ENCODE data around the gene GIGYF2. TPM values are rescaled to one million over a fixed set of nuclear protein-coding genes. Genes with fewer than 3 reads are reported as not detected.
"Not testable (repeated sequence)": the region's sequence is repeated elsewhere in the genome, so short reads cannot be mapped to it uniquely, and the experiment has no call there.

Gene GIGYF2
- total RNA-seq, 2 donors from 2014 or later, result 59.7 to 71.9 TPM

GRCh38 chr2:232896720-232897597, 199.8 kb downstream of the GIGYF2 start:
- Mint-ChIP-seq H3K4me3 (no peak overlapping the region), H3K36me3 (ENCODE audit: low read depth) (no peaks in the 10 kb centered on the region), H3K27me3 (peaks cover 7% of the 10 kb centered on the region), H3K27ac (no peak overlapping the region), H3K4me1 (no peaks in the 10 kb centered on the region), H3K9me3 (no peaks in the 10 kb centered on the region)
- ATAC-seq (replicated peaks), result no peak

DNA sequence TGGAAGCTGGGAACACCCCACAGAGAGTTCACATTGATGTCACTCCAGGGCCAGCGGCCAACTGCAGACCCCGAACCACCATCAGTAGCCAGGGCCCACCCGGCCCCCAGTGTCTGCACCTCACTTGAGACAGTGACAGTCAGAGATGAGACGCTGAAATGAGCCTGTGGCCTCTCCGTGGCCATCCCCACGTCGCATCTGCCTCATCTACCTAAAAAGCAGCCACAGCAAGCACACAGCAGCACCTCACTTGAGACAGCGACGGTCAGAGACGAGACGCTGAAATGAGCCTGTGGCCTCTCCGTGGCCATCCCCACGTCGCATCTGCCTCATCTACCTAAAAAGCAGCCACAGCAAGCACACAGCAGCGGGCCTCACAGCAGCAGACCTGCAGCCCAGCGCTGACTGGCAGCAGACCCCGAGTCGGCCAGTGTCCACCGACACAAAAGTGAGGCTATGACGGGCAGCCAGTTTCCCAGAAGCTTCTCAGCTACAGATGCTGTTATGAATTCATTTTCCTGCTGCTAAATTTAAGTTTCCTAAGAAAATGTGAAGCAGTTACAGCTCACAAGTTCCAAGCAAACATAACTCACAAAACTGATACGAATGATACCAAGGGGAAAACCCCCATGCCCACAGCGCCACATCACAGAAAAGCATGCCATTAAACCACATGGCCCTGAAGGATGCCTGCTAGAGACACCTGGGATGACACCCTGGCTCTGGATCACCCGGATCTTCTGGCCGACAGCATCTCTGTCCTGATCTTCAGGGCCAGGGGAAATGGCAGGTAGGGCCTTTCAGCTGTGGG, 200.7 kb downstream of the GIGYF2 start:
- Mint-ChIP-seq H3K27me3 (no peaks in the 10 kb centered on the region), H3K36me3 (ENCODE audit: low read depth) (no peaks in the 10 kb centered on the region), H3K27ac (no peak overlapping the region), H3K4me3 (no peak overlapping the region), H3K4me1 (no peaks in the 10 kb centered on the region), H3K9me3 (no peaks in the 10 kb centered on the region)
- peak; percentile 82 for ATAC-seq (replicated peaks)

GRCh38 chr2:232898592-232899543, 201.7 kb downstream of the GIGYF2 start:
- H3K4me3 Mint-ChIP-seq, result no peak overlapping the region
- H3K27ac Mint-ChIP-seq, result no peak overlapping the region
- no peak for ATAC-seq (replicated peaks)
- no peaks in the 10 kb centered on the region for H3K9me3 Mint-ChIP-seq
- H3K4me1 Mint-ChIP-seq, result no peaks in the 10 kb centered on the region
- H3K36me3 Mint-ChIP-seq (ENCODE audit: low read depth), result no peaks in the 10 kb centered on the region
- no peaks in the 10 kb centered on the region for H3K27me3 Mint-ChIP-seq

DNA sequence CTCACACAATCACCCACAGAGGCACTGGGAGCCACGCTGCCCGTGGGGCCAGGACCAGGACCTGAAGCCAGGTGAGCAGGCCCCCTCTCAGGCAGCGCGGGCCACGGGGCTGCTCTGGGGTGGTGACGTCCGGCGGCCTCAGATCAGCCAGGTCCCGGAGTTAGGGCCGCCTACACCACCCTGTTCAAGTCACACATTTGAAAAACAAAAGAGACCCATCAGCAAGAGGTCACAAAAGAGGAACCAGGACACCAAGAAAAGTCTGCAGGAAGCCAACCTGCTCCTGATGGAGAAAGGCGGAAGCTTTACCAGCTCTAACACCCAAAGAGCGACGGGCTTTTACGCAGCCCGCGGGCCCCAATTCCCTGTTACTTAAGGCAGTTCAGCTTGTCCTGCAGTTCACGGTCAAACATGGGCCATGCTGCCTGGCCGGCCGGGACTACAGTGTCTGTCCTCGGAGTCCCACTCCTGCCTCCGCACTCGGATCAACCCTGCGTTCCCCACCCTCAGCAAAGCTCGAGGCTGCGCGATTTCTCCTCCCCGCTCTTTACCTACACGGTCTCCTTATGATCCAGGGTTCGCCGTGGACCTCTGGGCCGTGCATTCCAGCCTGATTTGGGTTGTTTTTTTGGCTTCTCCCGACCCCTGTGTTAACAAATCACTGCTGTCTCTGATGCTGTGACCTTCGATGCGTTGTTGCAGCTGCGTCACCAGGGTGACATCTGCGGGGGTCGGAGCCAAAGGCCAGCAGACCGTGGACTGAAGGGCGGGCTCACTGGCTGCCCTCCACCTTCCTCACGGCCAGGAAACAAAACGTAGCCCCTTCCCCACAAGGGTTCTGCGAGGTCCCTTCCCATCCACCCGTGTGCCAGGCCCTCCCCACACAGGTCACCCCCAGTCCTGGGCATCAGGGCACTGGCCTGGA, 203.9 kb downstream of the GIGYF2 start:
- no peaks in the 10 kb centered on the region for H3K9me3 Mint-ChIP-seq
- H3K27ac Mint-ChIP-seq, result no peak overlapping the region

GRCh38 chr2:232901736-232902578, 204.8 kb downstream of the GIGYF2 start:
- Mint-ChIP-seq H3K27me3 (no peaks in the 10 kb centered on the region), H3K4me3 (no peak overlapping the region), H3K36me3 (ENCODE audit: low read depth) (no peaks in the 10 kb centered on the region), H3K27ac (no peak overlapping the region), H3K9me3 (no peaks in the 10 kb centered on the region), H3K4me1 (no peaks in the 10 kb centered on the region)
- ATAC-seq (replicated peaks), result peak; percentile 85

More for the DNA sequence above, 203.9 kb downstream of the GIGYF2 start:
- H3K27me3 Mint-ChIP-seq, result no peaks in the 10 kb centered on the region
- no peaks in the 10 kb centered on the region for H3K4me1 Mint-ChIP-seq
- H3K4me3 Mint-ChIP-seq, result no peak overlapping the region
- no peak for ATAC-seq (replicated peaks)
- H3K36me3 Mint-ChIP-seq (ENCODE audit: low read depth), result no peaks in the 10 kb centered on the region

DNA sequence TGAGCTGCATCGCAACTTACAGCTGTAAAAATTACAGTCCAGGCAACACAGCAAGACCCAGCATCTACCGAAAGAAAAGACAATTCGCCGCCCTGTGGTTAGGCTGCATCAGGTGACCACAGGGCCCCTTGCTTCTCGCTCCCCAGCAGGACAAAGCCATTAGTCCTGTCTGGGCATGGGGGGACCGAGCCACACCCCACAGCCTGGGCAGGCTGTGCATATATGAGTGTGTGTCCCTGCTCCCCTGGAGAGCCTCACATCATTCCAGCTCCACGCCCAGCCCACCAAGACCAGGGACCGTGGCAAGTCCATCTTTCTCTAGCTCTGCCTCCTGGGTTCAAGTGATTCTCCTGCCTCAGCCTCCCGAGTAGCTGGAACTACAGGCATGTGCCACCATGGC, 206.9 kb downstream of the GIGYF2 start:
- no peaks in the 10 kb centered on the region for H3K36me3 Mint-ChIP-seq (ENCODE audit: low read depth)
- H3K4me3 Mint-ChIP-seq, result no peak overlapping the region
- H3K27ac Mint-ChIP-seq, result no peak overlapping the region
- no peaks in the 10 kb centered on the region for H3K9me3 Mint-ChIP-seq
- peaks cover 4% of the 10 kb centered on the region for H3K27me3 Mint-ChIP-seq
- H3K4me1 Mint-ChIP-seq, result no peaks in the 10 kb centered on the region
- no peak for ATAC-seq (replicated peaks)

DNA sequence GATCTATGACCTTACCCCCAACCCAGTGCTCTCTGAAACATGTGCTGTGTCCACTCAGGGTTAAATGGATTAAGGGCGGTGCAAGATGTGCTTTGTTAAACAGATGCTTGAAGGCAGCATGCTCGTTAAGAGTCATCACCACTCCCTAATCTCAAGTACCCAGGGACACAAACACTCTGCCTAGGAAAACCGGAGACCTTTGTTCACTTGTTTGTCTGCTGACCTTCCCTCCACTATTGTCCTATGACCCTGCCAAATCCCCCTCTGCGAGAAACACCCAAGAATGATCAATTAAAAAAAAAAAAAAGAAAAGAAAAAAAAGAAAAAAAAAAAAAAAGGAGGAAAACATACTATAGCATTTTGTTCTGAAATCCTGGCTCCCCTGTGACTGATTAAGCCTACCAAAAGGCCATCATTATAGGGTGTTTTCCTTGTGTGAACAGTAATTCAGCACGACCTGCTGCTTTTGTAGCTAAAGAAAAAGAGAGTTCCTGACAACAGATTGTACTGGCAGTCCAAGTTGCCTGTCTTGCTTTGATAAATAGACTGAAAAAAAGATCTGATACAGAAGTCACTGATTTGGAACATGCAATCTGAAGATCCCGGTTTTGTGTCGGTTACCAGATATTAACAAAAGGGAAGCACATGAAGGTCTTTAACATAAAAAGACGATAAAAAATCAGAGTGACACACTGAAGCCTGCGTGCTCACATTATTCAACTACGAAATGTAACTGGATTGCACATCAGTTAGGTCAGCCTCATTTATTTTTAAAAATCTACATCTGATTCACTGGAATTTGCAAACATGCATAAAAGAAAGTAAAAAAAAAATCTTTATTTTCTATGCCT, 210.0 kb downstream of the GIGYF2 start:
- H3K9me3 Mint-ChIP-seq; H3K27ac Mint-ChIP-seq; H3K4me1 Mint-ChIP-seq; H3K36me3 Mint-ChIP-seq (ENCODE audit: low read depth); H3K4me3 Mint-ChIP-seq; ATAC-seq (replicated peaks): not testable (repeated sequence)
- H3K27me3 Mint-ChIP-seq, result peaks cover 19% of the 10 kb centered on the region

- H3K4me3 Mint-ChIP-seq; H3K27ac Mint-ChIP-seq; H3K9me3 Mint-ChIP-seq; H3K4me1 Mint-ChIP-seq; H3K36me3 Mint-ChIP-seq (ENCODE audit: low read depth); ATAC-seq (replicated peaks): not testable (repeated sequence)
- peaks cover 23% of the 10 kb centered on the region for H3K27me3 Mint-ChIP-seq
Measured at GRCh38 chr2:232907718-232908085, 210.6 kb downstream of the GIGYF2 start.

DNA sequence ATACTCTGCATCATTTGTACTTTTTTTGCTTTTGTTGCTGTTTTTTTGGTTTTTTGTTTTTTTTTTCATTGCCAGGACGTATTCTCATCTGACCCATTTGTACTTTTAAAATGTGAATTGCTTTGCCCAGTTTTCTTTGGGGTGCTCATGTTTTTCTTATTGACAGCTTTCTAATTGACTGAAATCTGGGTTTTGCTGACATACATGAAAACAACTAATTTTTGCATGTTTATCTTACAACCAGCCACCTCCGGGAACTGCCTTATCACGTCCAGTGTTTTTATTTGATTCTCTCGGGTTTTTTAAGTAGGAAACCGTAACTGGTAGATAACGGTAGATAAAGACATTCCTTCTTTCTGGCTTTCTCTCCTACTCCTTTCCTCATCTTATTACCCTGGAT, 211.6 kb downstream of the GIGYF2 start:
- ATAC-seq (replicated peaks), result no peak
- Mint-ChIP-seq H3K4me1 (no peaks in the 10 kb centered on the region), H3K9me3 (peaks cover 6% of the 10 kb centered on the region), H3K4me3 (no peak overlapping the region), H3K27ac (no peak overlapping the region), H3K36me3 (ENCODE audit: low read depth) (no peaks in the 10 kb centered on the region), H3K27me3 (peaks cover 30% of the 10 kb centered on the region)

Data from activated T-helper 17 cell treated with anti-CD3 and anti-CD28 coated beads, Interleukin-2, amount 50 U/mL, for 72 hours (primary cell).